HepG2 (cell line): Measurements from ENCODE around the gene KRT17. TPM values are rescaled to one million over a fixed set of nuclear protein-coding genes. Genes with fewer than 3 reads are reported as not detected.

Source experiments
- ATAC-seq: fragments of 200-7000 bp; cut with Tn5 transposase; 3 replicates; pipeline ENCODE4 v1.9.1; 2020; ENCODE audit warnings: mild to moderate bottlenecking, moderate library complexity
- BruUV-seq: library from RNA; stranded (reverse); fragments of 400-500 nt; replicated peaks from 2 replicates; lab custom pipeline; 2021; lab: Mats Ljungman, UMichigan
- CTCF ChIA-PET: fragments of 300-600 bp; formaldehyde crosslinking; extraction: SDS; loops from one replicate; lab custom pipeline; 2021; ENCODE audit warnings: low total read pairs, inconsistent platforms, low intra/inter-chr PET ratio; lab: Yijun Ruan, JAX
- POLR2A ChIA-PET: fragments of 350-600 bp; sonication (Branson Sonifier 250); formaldehyde crosslinking; loops from one replicate; lab custom pipeline; 2020; ENCODE audit warnings: antibody characterized with exemption, inconsistent platforms; lab: Yijun Ruan, JAX
- DNase-seq: peaks from one replicate; pipeline ENCODE4 v3.0.0-alpha.2; 2015; ENCODE audit warnings: low spot score
- FAIRE-seq: peaks from 3 replicates; lab custom pipeline; 2011; peaks lifted over from hg19 to GRCh38; lab: Jason Lieb, UNC
- H2AFZ ChIP-seq: one replicate; pipeline ENCODE4 v1.6.1; 2011; ENCODE audit warnings: low read length, inconsistent platforms
- H3K27ac ChIP-seq: fragments of 300-600 bp; 3 replicates; pipeline ENCODE4 v1.8.0; 2011; ENCODE audit warnings: mixed run types, mild to moderate bottlenecking, mixed read lengths, low read length, inconsistent platforms; ENCODE audit not compliant: insufficient read depth; ENCODE audit errors: extremely low read length
- H3K27me3 ChIP-seq, 2 experiments: fragments of 200-600 bp in 1 of 2; 2 replicates in 1 of 2; 3 replicates in 1 of 2; pipeline versions ENCODE4 v1.6.0 to v1.8.0; 2011; ENCODE audit warnings: low read length in 2 of 2, mild to moderate bottlenecking in 2 of 2, moderate library complexity in 2 of 2, inconsistent platforms in 1 of 2; ENCODE audit not compliant: insufficient read depth in 2 of 2, control insufficient read depth in 1 of 2
- H3K36me3 ChIP-seq, 2 experiments: fragments of 200-600 bp in 1 of 2; replicated peaks in 1 of 2; 2 replicates in 1 of 2; 3 replicates in 1 of 2; pipeline versions ENCODE4 v1.5.1 to v1.8.0; 2011; ENCODE audit warnings: low read length in 2 of 2, inconsistent platforms in 1 of 2; ENCODE audit not compliant: insufficient read depth in 2 of 2, control insufficient read depth in 1 of 2
- H3K4me1 ChIP-seq: 2 replicates; pipeline ENCODE4 v1.5.1; 2012; ENCODE audit warnings: low read length, inconsistent platforms; ENCODE audit not compliant: insufficient read depth
- H3K4me2 ChIP-seq: 2 replicates; pipeline ENCODE4 v1.6.0; 2011; ENCODE audit warnings: low read depth, low read length, inconsistent platforms
- H3K4me3 ChIP-seq, 3 experiments: fragments of 200-600 bp in 1 of 3; sonication (generic), shearing (Covaris generic) in 1 of 3; replicated peaks in 1 of 3; 2 replicates each; pipeline ENCODE4 v1.5.1; 2011 to 2016; ENCODE audit warnings: low read length in 3 of 3, inconsistent platforms in 2 of 3, low read depth in 2 of 3, mild to moderate bottlenecking in 2 of 3, control low read depth in 1 of 3, mixed read lengths in 1 of 3; ENCODE audit not compliant: insufficient read depth in 1 of 3
- H3K79me2 ChIP-seq: one replicate; pipeline ENCODE4 v1.6.1; 2011; ENCODE audit warnings: low read length, inconsistent platforms; ENCODE audit not compliant: insufficient read depth
- H3K9ac ChIP-seq: 2 replicates; pipeline ENCODE4 v1.6.0; 2011; ENCODE audit warnings: mild to moderate bottlenecking, low read depth, low read length, inconsistent platforms; ENCODE audit not compliant: insufficient read depth
- H3K9me3 ChIP-seq: 2 replicates; pipeline ENCODE4 v1.5.1; 2012; ENCODE audit warnings: mild to moderate bottlenecking, low read length
- H4K20me1 ChIP-seq: 2 replicates; pipeline ENCODE4 v1.6.0; 2011; ENCODE audit warnings: inconsistent platforms, mild to moderate bottlenecking, low read length, moderate library complexity; ENCODE audit not compliant: insufficient read depth
- HNF4A ChIP-seq: sonication (generic); formaldehyde crosslinking; IDR thresholded peaks from 2 replicates; pipeline ENCODE4 v1.4.0; 2020; ENCODE audit warnings: missing genetic modification reagents
- MBNL3 ChIP-seq: fragments of 250-450 bp; sonication (Bioruptor Pico); conservative IDR thresholded peaks from 2 replicates; pipeline ENCODE4 v1.8.0; 2022; ENCODE audit warnings: mild to moderate bottlenecking, inconsistent platforms
- YY1 ChIP-seq: IDR thresholded peaks from 2 replicates; pipeline ENCODE4 v1.6.1; 2011; ENCODE audit warnings: low read length, low read depth, moderate library complexity, mild to moderate bottlenecking; ENCODE audit not compliant: insufficient read depth, insufficient replicate concordance
- ZC3H4 ChIP-seq: sonication (generic); formaldehyde crosslinking; IDR thresholded peaks from 2 replicates; pipeline ENCODE4 v1.4.0; 2020; ENCODE audit warnings: missing genetic modification reagents, borderline replicate concordance
- ZFP36L2 ChIP-seq: sonication (generic); formaldehyde crosslinking; IDR thresholded peaks from 2 replicates; pipeline ENCODE4 v1.4.0; 2020; ENCODE audit warnings: missing genetic modification reagents
- ZFY ChIP-seq: sonication (generic); formaldehyde crosslinking; IDR thresholded peaks from 2 replicates; pipeline ENCODE4 v1.4.0; 2020; ENCODE audit warnings: missing genetic modification reagents
- ZNF549 ChIP-seq: sonication (generic); formaldehyde crosslinking; IDR thresholded peaks from 2 replicates; pipeline ENCODE4 v1.5.0; 2020; ENCODE audit warnings: missing genetic modification reagents
- ZNF605 ChIP-seq: sonication (generic); formaldehyde crosslinking; IDR thresholded peaks from 2 replicates; pipeline ENCODE4 v1.8.0; 2022; ENCODE audit warnings: mild to moderate bottlenecking, missing genetic modification reagents
- ZNF652 ChIP-seq: IDR thresholded peaks from 2 replicates; pipeline ENCODE4 v1.6.1; 2016; ENCODE audit warnings: low read depth, borderline replicate concordance
- ZNF891 ChIP-seq: sonication (generic); formaldehyde crosslinking; IDR thresholded peaks from 2 replicates; pipeline ENCODE4 v1.5.0; 2020; ENCODE audit warnings: mild to moderate bottlenecking, missing genetic modification reagents
- WGBS: methylation state at CpG from one replicate; pipeline ENCODE4 v1.1.6; 2017; ENCODE audit warnings: low lambda C conversion rate; 5-methylcytosine and 5-hydroxymethylcytosine counted together
- in situ Hi-C: cut with HindIII; loops from 2 replicates; pipeline ENCODE4 v1.10.0; 2017; ENCODE audit warnings: low pct_unique_long_range_greater_than_20kb; ENCODE audit not compliant: extremely low pct_ligation_motif_present
- intact Hi-C: fragments of 100-400 bp; cut with micrococcal nuclease; formaldehyde crosslinking; loops from one replicate; pipeline ENCODE4 v1.10.0; 2022; ENCODE audit not compliant: unreplicated experiment
- polyA plus RNA-seq, 8 experiments: library from polyadenylated mRNA; depleted of rRNA in 3 of 8; stranded (reverse) in 7 of 8; unstranded in 1 of 8; fragments of >200 nt; fragmentation: Illumina TruSeq in 4 of 8; extraction: Trizol in 4 of 8; gene quantifications; 2 replicates each; pipeline versions ENCODE4 v1.2.1 to v1.2.3, GENCODE V29; 2011 to 2016; ENCODE audit warnings: low read depth in 4 of 8, missing spikeins in 1 of 8, mixed read lengths in 1 of 8; ENCODE audit not compliant: insufficient read depth in 1 of 8
- total RNA-seq, 5 experiments: library from RNA; depleted of rRNA; stranded (reverse); fragments of >200 nt; fragmentation: Illumina TruSeq; extraction: Trizol; gene quantifications; 2 replicates each; pipeline ENCODE4 v1.2.3, GENCODE V29; 2016; ENCODE audit warnings: low read depth in 1 of 5
- TF ChIP-seq, protein P1 (sequence below): sonication (generic); formaldehyde crosslinking; IDR thresholded peaks from 2 replicates; pipeline ENCODE4 v1.4.0; 2020; ENCODE audit warnings: missing genetic modification reagents
- TF ChIP-seq, protein P2 (sequence below): sonication (generic); formaldehyde crosslinking; IDR thresholded peaks from 2 replicates; pipeline ENCODE4 v1.5.0; 2020; ENCODE audit warnings: mild to moderate bottlenecking, missing genetic modification reagents, moderate library complexity
- TF ChIP-seq, protein P3 (sequence below): sonication (generic); formaldehyde crosslinking; IDR thresholded peaks from 2 replicates; pipeline ENCODE4 v1.5.1; 2020; ENCODE audit warnings: missing genetic modification reagents, mild to moderate bottlenecking, borderline replicate concordance
- TF ChIP-seq, protein P4 (sequence below): sonication (generic); formaldehyde crosslinking; IDR thresholded peaks from 2 replicates; pipeline ENCODE4 v1.5.1; 2020; ENCODE audit warnings: mild to moderate bottlenecking, missing genetic modification reagents, borderline replicate concordance
- TF ChIP-seq, protein P5 (sequence below): sonication (generic); formaldehyde crosslinking; IDR thresholded peaks from 2 replicates; pipeline ENCODE4 v1.4.0; 2020; ENCODE audit warnings: missing genetic modification reagents

KRT17 gene
- total and polyA plus RNA-seq, 2 of the 13 experiments (the other 11 are each of a cell fraction or from before 2014, with no cell fraction given): 0.38 to 0.82 TPM

DNA sequence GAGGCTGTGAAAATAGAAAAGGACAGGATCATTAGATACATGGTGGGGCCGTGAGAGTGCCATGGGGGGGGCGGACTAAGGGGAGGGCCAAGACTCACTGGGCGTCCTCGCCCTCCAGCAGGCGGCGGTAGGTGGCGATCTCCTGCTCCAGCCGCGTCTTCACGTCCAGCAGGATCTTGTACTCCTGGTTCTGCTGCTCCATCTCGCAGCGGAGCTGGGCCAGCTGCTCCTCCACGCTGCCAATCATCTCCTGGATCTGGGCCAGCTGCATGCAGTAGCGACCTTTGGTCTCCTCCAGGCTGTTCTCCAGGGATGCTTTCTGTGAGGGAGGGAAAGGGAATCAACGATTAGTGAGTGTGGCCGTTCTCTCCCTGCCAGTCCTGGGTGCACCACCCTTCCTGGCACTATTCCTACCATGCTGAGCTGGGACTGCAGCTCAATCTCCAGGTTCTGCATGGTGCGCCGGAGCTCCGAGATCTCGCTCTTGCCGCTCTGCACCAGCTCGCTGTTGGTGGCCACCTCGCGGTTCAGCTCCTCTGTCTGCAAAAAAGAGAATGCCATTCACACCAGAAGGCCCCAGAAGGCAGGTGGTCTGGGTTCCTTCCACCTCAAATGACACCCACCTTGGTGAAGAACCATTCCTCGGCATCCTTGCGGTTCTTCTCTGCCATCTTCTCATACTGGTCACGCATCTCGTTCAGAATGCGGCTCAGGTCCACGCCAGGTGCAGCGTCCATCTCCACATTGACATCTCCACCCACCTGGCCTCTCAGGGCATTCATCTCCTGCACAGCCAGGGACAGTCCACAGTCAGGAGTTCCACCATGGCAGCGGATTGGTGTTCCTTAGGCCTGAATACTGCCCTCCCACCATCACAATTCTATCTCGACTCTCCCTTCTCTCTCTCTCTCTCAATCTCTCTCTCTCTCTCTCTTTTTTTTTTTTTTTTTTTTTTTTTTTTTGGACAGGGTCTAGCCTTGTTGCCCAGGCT lies 40.9 kb downstream of the KRT17 start:
- intact Hi-C loops: no loop called here
- no peak for DNase-seq
- Histone ChIP-seq H3K4me3 (no peak overlapping the region), H3K36me3 (no peaks in the 10 kb centered on the region), H3K9me3 (no peaks in the 10 kb centered on the region), H3K9ac (no peak overlapping the region), H3K79me2 (no peaks in the 10 kb centered on the region), H3K4me2 (no peak overlapping the region), H4K20me1 (no peaks in the 10 kb centered on the region), H3K27ac (no peak overlapping the region), H3K27me3 (peaks cover 3 to 11% of the 10 kb centered on the region in 2 experiments; a peak in 2 of 5 replicates), H3K4me1 (no peaks in the 10 kb centered on the region), H2AFZ (no peak overlapping the region)
- CTCF ChIA-PET: interaction anchor here (1.1 kb wide), 1 partner anchor 79 kb away, joined by 4 read pairs; no protein-coding TSS in a partner anchor
- 48% methylated on average over 33 of the region's 33 CpGs for WGBS
- BruUV-seq: no TSS peak
- no peak for FAIRE-seq
- no peak for ATAC-seq
- in situ Hi-C loops: no loop called here
- POLR2A ChIA-PET: no interaction called here
- TF ChIP-seq, protein P1, sequence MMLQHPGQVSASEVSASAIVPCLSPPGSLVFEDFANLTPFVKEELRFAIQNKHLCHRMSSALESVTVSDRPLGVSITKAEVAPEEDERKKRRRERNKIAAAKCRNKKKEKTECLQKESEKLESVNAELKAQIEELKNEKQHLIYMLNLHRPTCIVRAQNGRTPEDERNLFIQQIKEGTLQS (CRISPR knock-in tag): no peak
- TF ChIP-seq, protein P2, sequence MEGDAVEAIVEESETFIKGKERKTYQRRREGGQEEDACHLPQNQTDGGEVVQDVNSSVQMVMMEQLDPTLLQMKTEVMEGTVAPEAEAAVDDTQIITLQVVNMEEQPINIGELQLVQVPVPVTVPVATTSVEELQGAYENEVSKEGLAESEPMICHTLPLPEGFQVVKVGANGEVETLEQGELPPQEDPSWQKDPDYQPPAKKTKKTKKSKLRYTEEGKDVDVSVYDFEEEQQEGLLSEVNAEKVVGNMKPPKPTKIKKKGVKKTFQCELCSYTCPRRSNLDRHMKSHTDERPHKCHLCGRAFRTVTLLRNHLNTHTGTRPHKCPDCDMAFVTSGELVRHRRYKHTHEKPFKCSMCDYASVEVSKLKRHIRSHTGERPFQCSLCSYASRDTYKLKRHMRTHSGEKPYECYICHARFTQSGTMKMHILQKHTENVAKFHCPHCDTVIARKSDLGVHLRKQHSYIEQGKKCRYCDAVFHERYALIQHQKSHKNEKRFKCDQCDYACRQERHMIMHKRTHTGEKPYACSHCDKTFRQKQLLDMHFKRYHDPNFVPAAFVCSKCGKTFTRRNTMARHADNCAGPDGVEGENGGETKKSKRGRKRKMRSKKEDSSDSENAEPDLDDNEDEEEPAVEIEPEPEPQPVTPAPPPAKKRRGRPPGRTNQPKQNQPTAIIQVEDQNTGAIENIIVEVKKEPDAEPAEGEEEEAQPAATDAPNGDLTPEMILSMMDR: peak; percentile 39; the same call in 1 of the 2 replicates
- TF ChIP-seq ZFY (CRISPR knock-in tag) (peak; percentile 16; the same call in 1 of the 2 replicates), ZNF605 (CRISPR knock-in tag) (no peak), ZNF652 (CRISPR knock-in tag) (no peak), ZNF549 (no peak), YY1 (no peak), ZC3H4 (no peak), ZFP36L2 (CRISPR knock-in tag) (no peak), ZNF891 (CRISPR knock-in tag) (no peak), MBNL3 (CRISPR knock-in tag) (no peak), HNF4A (0 out of 2 replicates have a peak, but pooled peaks have one; percentile 15)
- TF ChIP-seq, protein P3, sequence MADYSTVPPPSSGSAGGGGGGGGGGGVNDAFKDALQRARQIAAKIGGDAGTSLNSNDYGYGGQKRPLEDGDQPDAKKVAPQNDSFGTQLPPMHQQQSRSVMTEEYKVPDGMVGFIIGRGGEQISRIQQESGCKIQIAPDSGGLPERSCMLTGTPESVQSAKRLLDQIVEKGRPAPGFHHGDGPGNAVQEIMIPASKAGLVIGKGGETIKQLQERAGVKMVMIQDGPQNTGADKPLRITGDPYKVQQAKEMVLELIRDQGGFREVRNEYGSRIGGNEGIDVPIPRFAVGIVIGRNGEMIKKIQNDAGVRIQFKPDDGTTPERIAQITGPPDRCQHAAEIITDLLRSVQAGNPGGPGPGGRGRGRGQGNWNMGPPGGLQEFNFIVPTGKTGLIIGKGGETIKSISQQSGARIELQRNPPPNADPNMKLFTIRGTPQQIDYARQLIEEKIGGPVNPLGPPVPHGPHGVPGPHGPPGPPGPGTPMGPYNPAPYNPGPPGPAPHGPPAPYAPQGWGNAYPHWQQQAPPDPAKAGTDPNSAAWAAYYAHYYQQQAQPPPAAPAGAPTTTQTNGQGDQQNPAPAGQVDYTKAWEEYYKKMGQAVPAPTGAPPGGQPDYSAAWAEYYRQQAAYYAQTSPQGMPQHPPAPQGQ (CRISPR knock-in tag): no peak
- TF ChIP-seq, protein P4, sequence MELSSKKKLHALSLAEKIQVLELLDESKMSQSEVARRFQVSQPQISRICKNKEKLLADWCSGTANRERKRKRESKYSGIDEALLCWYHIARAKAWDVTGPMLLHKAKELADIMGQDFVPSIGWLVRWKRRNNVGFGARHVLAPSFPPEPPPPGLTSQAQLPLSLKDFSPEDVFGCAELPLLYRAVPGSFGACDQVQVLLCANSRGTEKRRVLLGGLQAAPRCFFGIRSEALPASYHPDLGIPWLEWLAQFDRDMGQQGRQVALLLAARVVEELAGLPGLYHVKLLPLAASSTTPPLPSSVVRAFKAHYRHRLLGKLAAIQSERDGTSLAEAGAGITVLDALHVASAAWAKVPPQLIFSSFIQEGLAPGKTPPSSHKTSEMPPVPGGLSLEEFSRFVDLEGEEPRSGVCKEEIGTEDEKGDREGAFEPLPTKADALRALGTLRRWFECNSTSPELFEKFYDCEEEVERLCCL: no peak
- TF ChIP-seq, protein P5, sequence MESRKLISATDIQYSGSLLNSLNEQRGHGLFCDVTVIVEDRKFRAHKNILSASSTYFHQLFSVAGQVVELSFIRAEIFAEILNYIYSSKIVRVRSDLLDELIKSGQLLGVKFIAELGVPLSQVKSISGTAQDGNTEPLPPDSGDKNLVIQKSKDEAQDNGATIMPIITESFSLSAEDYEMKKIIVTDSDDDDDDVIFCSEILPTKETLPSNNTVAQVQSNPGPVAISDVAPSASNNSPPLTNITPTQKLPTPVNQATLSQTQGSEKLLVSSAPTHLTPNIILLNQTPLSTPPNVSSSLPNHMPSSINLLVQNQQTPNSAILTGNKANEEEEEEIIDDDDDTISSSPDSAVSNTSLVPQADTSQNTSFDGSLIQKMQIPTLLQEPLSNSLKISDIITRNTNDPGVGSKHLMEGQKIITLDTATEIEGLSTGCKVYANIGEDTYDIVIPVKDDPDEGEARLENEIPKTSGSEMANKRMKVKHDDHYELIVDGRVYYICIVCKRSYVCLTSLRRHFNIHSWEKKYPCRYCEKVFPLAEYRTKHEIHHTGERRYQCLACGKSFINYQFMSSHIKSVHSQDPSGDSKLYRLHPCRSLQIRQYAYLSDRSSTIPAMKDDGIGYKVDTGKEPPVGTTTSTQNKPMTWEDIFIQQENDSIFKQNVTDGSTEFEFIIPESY (CRISPR knock-in tag): 0 out of 2 replicates have a peak, but pooled peaks have one; percentile 30
